Activated T-helper 17 cell treated with anti-CD3 and anti-CD28 coated beads, Interleukin-2, amount 50 U/mL, for 72 hours (primary cell): ENCODE results near the gene RTF2. TPM values are rescaled to one million over a fixed set of nuclear protein-coding genes. Genes with fewer than 3 reads are reported as not detected.
A peak's percentile ranks its signal among the peaks of the same experiment; 100 is the strongest.
"Not testable (repeated sequence)": the region's sequence is repeated elsewhere in the genome, so short reads cannot be mapped to it uniquely, and the experiment has no call there.

Source experiments
- ATAC-seq: fragments of 150-1000 bp; cut with Tn5 transposase; replicated peaks from 2 replicates; pipeline ENCODE4 v1.10.0; 2021; ENCODE audit warnings: mild to moderate bottlenecking, moderate library complexity
- H3K27ac Mint-ChIP-seq: one replicate; pipeline ENCODE4 v1.8.0; 2022; ENCODE audit warnings: mixed read lengths
- H3K27me3 Mint-ChIP-seq: one replicate; pipeline ENCODE4 v1.8.0; 2022; ENCODE audit warnings: mixed read lengths
- H3K36me3 Mint-ChIP-seq: one replicate; pipeline ENCODE4 v1.8.0; 2022; ENCODE audit warnings: low read depth, mild to moderate bottlenecking, mixed read lengths
- H3K4me1 Mint-ChIP-seq: one replicate; pipeline ENCODE4 v1.8.0; 2022; ENCODE audit warnings: mixed read lengths
- H3K4me3 Mint-ChIP-seq: one replicate; pipeline ENCODE4 v1.8.0; 2022; ENCODE audit warnings: mild to moderate bottlenecking, mixed read lengths
- H3K9me3 Mint-ChIP-seq: one replicate; pipeline ENCODE4 v1.8.0; 2022; ENCODE audit warnings: mixed read lengths
- total RNA-seq, 2 donors: library from RNA; stranded (reverse); gene quantifications; one replicate each; pipeline ENCODE4 v1.2.3, GENCODE V29; 2022

RTF2 gene
- total RNA-seq, 2 donors from 2014 or later = 62.4 to 80.0 TPM

- H3K9me3 Mint-ChIP-seq, H3K27ac Mint-ChIP-seq, ATAC-seq, H3K4me3 Mint-ChIP-seq, H3K27me3 Mint-ChIP-seq, H3K4me1 Mint-ChIP-seq: not testable (repeated sequence)
- H3K36me3 Mint-ChIP-seq = peaks cover 63% of the 10 kb centered on the region
Measured at GRCh38 chr20:56520746-56521354, 52.4 kb downstream of the RTF2 start.

- no peak overlapping the region for H3K4me3 Mint-ChIP-seq
- no peak overlapping the region for H3K27ac Mint-ChIP-seq
- peaks cover 4% of the 10 kb centered on the region for H3K9me3 Mint-ChIP-seq
- peaks cover 6% of the 10 kb centered on the region for H3K4me1 Mint-ChIP-seq
- H3K27me3 Mint-ChIP-seq = no peaks in the 10 kb centered on the region
- H3K36me3 Mint-ChIP-seq = peaks cover 49% of the 10 kb centered on the region
- no peak for ATAC-seq
Measured at GRCh38 chr20:56522311-56522710, 53.9 kb downstream of the RTF2 start.

- H3K4me1 Mint-ChIP-seq, H3K9me3 Mint-ChIP-seq, H3K27me3 Mint-ChIP-seq, ATAC-seq, H3K4me3 Mint-ChIP-seq, H3K27ac Mint-ChIP-seq: not testable (repeated sequence)
- H3K36me3 Mint-ChIP-seq = peaks cover 27% of the 10 kb centered on the region
Measured at GRCh38 chr20:56524444-56524843, 56.0 kb downstream of the RTF2 start, which contains the start of gene FAM209A. Gene FAM209A, plus strand, starts transcription at chr20:56524744. Its CDS starts 65 bp downstream, at chr20:56524809.

GRCh38 chr20:56527521-56527920, 59.1 kb downstream of the RTF2 start:
- Mint-ChIP-seq H3K9me3 (no peaks in the 10 kb centered on the region), H3K27me3 (no peaks in the 10 kb centered on the region), H3K4me3 (no peak overlapping the region), H3K27ac (no peak overlapping the region), H3K36me3 (no peaks in the 10 kb centered on the region), H3K4me1 (peaks cover 6% of the 10 kb centered on the region)
- no peak for ATAC-seq

GRCh38 chr20:56532946-56533345, 64.5 kb downstream of the RTF2 start, which contains the start of gene FAM209B:
Gene FAM209B, plus strand, starts transcription at chr20:56533246. Its CDS starts 96 bp downstream, at chr20:56533342.
- not testable (repeated sequence) for H3K9me3 Mint-ChIP-seq, H3K27ac Mint-ChIP-seq, H3K4me1 Mint-ChIP-seq, H3K27me3 Mint-ChIP-seq, H3K36me3 Mint-ChIP-seq, ATAC-seq, H3K4me3 Mint-ChIP-seq

GRCh38 chr20:56537997-56538396, 69.6 kb downstream of the RTF2 start:
- Mint-ChIP-seq H3K4me3 (no peak overlapping the region), H3K27me3 (no peaks in the 10 kb centered on the region), H3K4me1 (no peaks in the 10 kb centered on the region), H3K27ac (no peak overlapping the region), H3K9me3 (no peaks in the 10 kb centered on the region), H3K36me3 (no peaks in the 10 kb centered on the region)
- ATAC-seq = no peak

GRCh38 chr20:56540415-56540814, 72.0 kb downstream of the RTF2 start:
- no peaks in the 10 kb centered on the region for H3K4me1 Mint-ChIP-seq
- H3K27me3 Mint-ChIP-seq = no peaks in the 10 kb centered on the region
- H3K27ac Mint-ChIP-seq = no peak overlapping the region
- no peak for ATAC-seq
- no peak overlapping the region for H3K4me3 Mint-ChIP-seq
- H3K9me3 Mint-ChIP-seq = no peaks in the 10 kb centered on the region
- no peaks in the 10 kb centered on the region for H3K36me3 Mint-ChIP-seq

GRCh38 chr20:56542489-56543030, 74.1 kb downstream of the RTF2 start:
- Mint-ChIP-seq H3K4me1 (no peaks in the 10 kb centered on the region), H3K36me3 (no peaks in the 10 kb centered on the region), H3K27ac (no peak overlapping the region), H3K27me3 (no peaks in the 10 kb centered on the region), H3K4me3 (no peak overlapping the region), H3K9me3 (no peaks in the 10 kb centered on the region)
- ATAC-seq = no peak

GRCh38 chr20:56551571-56551970, 83.1 kb downstream of the RTF2 start:
- H3K4me1 Mint-ChIP-seq = peaks cover 6% of the 10 kb centered on the region
- no peak overlapping the region for H3K27ac Mint-ChIP-seq
- no peak overlapping the region for H3K4me3 Mint-ChIP-seq
- H3K27me3 Mint-ChIP-seq = no peaks in the 10 kb centered on the region
- H3K36me3 Mint-ChIP-seq = no peaks in the 10 kb centered on the region
- no peak for ATAC-seq
- no peaks in the 10 kb centered on the region for H3K9me3 Mint-ChIP-seq

- peaks cover 6% of the 10 kb centered on the region for H3K4me1 Mint-ChIP-seq
- ATAC-seq = no peak
- H3K27me3 Mint-ChIP-seq = no peaks in the 10 kb centered on the region
- H3K9me3 Mint-ChIP-seq = no peaks in the 10 kb centered on the region
- H3K4me3 Mint-ChIP-seq = no peak overlapping the region
- H3K27ac Mint-ChIP-seq = no peak overlapping the region
- no peaks in the 10 kb centered on the region for H3K36me3 Mint-ChIP-seq
Measured at GRCh38 chr20:56552911-56553629, 84.6 kb downstream of the RTF2 start.

- ATAC-seq = peak; percentile 90
- no peaks in the 10 kb centered on the region for H3K27me3 Mint-ChIP-seq
- peaks cover 6% of the 10 kb centered on the region for H3K4me1 Mint-ChIP-seq
- H3K4me3 Mint-ChIP-seq = no peak overlapping the region
- H3K36me3 Mint-ChIP-seq = no peaks in the 10 kb centered on the region
- H3K9me3 Mint-ChIP-seq = no peaks in the 10 kb centered on the region
- H3K27ac Mint-ChIP-seq = no peak overlapping the region
Measured at GRCh38 chr20:56554869-56555268, 86.4 kb downstream of the RTF2 start.

- Mint-ChIP-seq H3K27me3 (no peaks in the 10 kb centered on the region), H3K4me1 (peaks cover 6% of the 10 kb centered on the region), H3K9me3 (no peaks in the 10 kb centered on the region), H3K27ac (no peak overlapping the region), H3K36me3 (no peaks in the 10 kb centered on the region), H3K4me3 (no peak overlapping the region)
- ATAC-seq = no peak
Measured at GRCh38 chr20:56558968-56559367, 90.5 kb downstream of the RTF2 start.

GRCh38 chr20:56564526-56564925, 96.1 kb downstream of the RTF2 start:
- not testable (repeated sequence) for ATAC-seq, H3K4me1 Mint-ChIP-seq, H3K9me3 Mint-ChIP-seq, H3K36me3 Mint-ChIP-seq, H3K27me3 Mint-ChIP-seq, H3K4me3 Mint-ChIP-seq, H3K27ac Mint-ChIP-seq

- no peak overlapping the region for H3K4me3 Mint-ChIP-seq
- H3K36me3 Mint-ChIP-seq = no peaks in the 10 kb centered on the region
- H3K27ac Mint-ChIP-seq = no peak overlapping the region
- ATAC-seq = no peak
- no peaks in the 10 kb centered on the region for H3K4me1 Mint-ChIP-seq
- no peaks in the 10 kb centered on the region for H3K9me3 Mint-ChIP-seq
- peaks cover 5% of the 10 kb centered on the region for H3K27me3 Mint-ChIP-seq
Measured at GRCh38 chr20:56565511-56565910, 97.1 kb downstream of the RTF2 start.

- Mint-ChIP-seq H3K27ac (no peak overlapping the region), H3K9me3 (no peaks in the 10 kb centered on the region), H3K4me3 (no peak overlapping the region), H3K27me3 (peaks cover 10% of the 10 kb centered on the region), H3K36me3 (no peaks in the 10 kb centered on the region), H3K4me1 (no peaks in the 10 kb centered on the region)
- ATAC-seq = no peak
Measured at GRCh38 chr20:56566621-56567020, 98.2 kb downstream of the RTF2 start.
